Measurements from ENCODE around the gene MAD1L1.

DNA sequence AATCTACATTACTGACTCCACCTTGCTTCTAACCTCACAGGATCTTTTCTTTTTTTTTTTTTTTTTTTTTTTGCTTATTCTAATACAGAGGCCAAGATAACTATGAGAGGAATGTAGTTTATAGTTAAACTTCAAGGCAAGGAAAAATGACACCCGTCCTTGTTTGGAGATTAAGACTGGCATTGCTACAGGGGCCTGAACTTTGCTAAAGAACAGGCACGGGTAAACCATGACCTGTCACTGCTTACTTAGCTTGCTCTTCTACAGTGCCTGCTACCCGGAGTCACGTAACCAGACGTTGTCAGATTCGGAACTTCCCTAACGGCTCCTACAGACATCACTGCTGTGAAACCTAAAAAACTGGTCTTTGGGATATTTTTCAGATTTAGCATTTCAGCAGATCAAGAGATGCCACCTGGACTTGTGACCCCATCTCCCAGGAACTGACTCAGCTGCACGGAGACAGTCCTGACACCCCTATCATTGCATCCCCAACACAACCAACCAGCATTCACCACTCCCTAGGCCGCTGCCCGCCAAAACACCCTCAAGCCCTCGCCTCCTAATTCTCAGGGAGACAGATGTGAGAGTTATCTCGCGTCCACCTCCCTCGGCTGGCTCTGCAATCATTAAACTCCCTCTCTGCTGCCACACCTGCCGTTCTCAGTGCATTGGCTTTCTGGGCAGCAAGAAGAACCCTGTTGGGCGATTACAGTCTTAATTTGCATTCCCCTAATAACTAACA, 27.5 kb downstream of the MAD1L1 start:
- TF ChIP-seq EP300 (IDR thresholded peaks at IDR 0.05) (no peak), POLR2A (IDR thresholded peaks at IDR 0.05) (no peak)
